KBM-7 (cell line): ENCODE measurements around the gene G3BP2.

Experiments used
- DNase-seq: peaks from one replicate; pipeline ENCODE4 v3.0.0-alpha.2; 2015
- in situ Hi-C: fragments of 300-500 bp; cut with MboI; formaldehyde crosslinking; loops from 2 replicates; pipeline ENCODE4 v1.14.3; 2020; ENCODE audit warnings: low sequenced_read_pairs, low pct_unique_long_range_greater_than_20kb, mixed read lengths

G3BP2 gene

DNA sequence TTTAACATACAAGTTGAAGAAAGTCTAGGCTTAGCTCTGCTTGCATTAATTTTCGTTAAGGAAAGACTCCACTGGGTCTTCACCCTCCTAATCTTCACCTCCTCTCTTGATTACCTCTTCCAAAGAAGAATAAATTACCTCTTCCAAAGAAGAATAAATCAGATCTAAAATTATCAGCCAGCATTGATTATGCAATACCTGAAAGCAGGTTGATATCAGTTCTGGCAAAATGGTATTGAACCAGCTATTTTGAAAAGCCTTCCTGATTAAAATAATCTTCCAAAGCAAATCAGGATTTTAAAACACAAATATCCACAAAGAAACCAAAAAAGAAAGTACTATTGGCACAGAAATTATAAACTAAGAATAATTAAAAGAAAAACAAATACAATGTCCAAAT lies 79.8 kb downstream of the G3BP2 start:
- no peak for DNase-seq
- in situ Hi-C loops: no loop called here
